ENCODE data around the gene DOHH.

The DOHH gene

GRCh38 chr19:3494559-3494958 is 5.9 kb downstream of the DOHH start:
- no peak overlapping the region for H3K27ac ChIP-seq
- TF ChIP-seq ZFX (IDR thresholded peaks at IDR 0.05) (no peak), CTCF (conservative IDR thresholded peaks at IDR 0.05) (no peak)

- no peak overlapping the region for H3K27ac ChIP-seq
- no peak for TF ChIP-seq ZFX (IDR thresholded peaks at IDR 0.05)
- no peak for TF ChIP-seq CTCF (conservative IDR thresholded peaks at IDR 0.05)
These were observed 6.4 kb downstream of the DOHH start for GRCh38 chr19:3494051-3494450.

- no peak overlapping the region for H3K27ac ChIP-seq
- TF ChIP-seq CTCF (conservative IDR thresholded peaks at IDR 0.05) (no peak), ZFX (IDR thresholded peaks at IDR 0.05) (no peak)
These were observed 6.8 kb downstream of the DOHH start for GRCh38 chr19:3493651-3494050.

GRCh38 chr19:3492919-3493318 is 7.6 kb downstream of the DOHH start:
- no peak overlapping the region for H3K27ac ChIP-seq
- TF ChIP-seq CTCF (conservative IDR thresholded peaks at IDR 0.05) (no peak), ZFX (IDR thresholded peaks at IDR 0.05) (no peak)

GRCh38 chr19:3492131-3492839 is 8.2 kb downstream of the DOHH start:
- H3K27ac ChIP-seq = no peak overlapping the region
- TF ChIP-seq ZFX (IDR thresholded peaks at IDR 0.05) (no peak), CTCF (conservative IDR thresholded peaks at IDR 0.05) (no peak)

- no peak for TF ChIP-seq ZFX (IDR thresholded peaks at IDR 0.05)
- no peak for TF ChIP-seq CTCF (conservative IDR thresholded peaks at IDR 0.05)
- no peak overlapping the region for H3K27ac ChIP-seq
These were observed 8.9 kb downstream of the DOHH start for GRCh38 chr19:3491396-3492119.

GRCh38 chr19:3483226-3483628 is 17.2 kb downstream of the DOHH start, which contains the start of gene SMIM44:
TSS of gene SMIM44 (minus strand) at chr19:3483441. CDS start at chr19:3483403, 38 bp downstream.
- H3K27ac ChIP-seq = no peak within 1 kb of the TSS
- no peak for TF ChIP-seq ZFX (IDR thresholded peaks at IDR 0.05)

Data from C4-2B (cell line).